DMS153 treated with DMSO at 0.1 percent for 48 hours (cell line): ENCODE data around the gene SLC14A1.

Experiments used
- DNase-seq: peaks from one replicate; lab custom pipeline; 2025; ENCODE audit not compliant: unreplicated experiment; lab: John Stamatoyannopoulos, UW

The SLC14A1 gene

DNA sequence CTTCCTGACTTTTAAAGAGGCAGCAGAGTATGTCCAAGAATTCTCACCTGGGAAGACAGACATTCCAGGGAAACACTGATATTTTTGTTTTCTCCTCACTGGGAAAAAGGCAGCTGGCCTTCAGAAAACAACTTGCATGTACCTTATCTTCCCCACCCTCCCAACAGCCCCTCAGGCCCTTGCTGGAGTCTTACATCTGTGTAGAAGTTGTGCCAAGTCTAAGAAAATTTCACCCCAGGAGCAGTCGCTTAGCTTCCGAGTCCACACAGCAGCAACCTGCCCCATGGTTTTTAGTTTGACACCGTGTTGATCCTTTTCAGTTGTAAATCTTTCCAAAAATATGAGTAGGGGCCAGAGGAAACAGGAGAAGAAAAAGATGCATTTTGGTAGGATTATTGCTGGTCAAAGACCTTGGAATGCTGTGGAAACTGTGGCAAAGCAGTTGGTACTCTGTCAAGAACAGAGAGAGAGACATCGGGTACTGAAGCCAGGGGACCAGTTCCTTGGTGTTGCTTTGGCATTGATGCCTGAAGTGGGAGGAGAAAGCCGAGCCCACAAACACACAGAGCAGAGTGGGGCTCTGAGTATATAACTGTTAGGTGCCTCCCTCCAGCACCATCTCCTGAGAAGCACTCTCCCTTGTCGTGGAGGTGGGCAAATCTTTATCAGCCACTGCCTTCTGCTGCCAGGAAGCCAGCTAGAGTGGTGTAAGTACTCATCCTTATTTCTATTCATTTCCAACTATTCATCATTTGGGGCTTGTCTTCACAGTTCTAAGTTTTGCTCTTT, at the start of gene SLC14A1:
Gene SLC14A1, plus strand, starts transcription at position 615 of the 789 bp plus-strand sequence. CDS start 6,140 bp downstream, outside the sequence.
- no peak for DNase-seq

DNA sequence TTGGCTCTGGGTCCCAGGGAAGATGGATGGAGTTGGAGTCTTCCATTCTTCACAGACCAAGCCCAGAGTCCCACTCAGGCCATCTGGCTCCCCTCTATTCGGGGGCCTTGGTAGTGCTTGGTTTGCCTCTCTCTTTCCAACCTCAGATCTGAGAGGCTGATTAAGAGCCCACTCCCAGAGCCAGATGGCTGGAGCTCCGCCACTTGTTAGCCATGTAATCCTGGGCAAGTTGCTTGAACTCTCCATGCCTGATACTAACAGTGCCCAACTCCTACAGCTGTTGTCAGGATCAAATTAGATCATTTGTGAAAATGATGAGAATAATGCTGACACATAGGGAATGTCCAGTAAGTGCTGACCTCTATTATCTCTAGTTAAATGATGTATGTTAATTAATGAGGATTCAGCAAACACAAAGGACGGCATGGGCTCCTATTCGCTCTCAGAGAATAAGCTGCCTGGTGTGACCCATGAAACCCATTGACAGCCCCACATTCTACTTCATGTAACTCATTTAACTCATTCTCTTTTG, 46.6 kb upstream of the SLC14A1 start:
- DNase-seq, result no peak

- DNase-seq, result no peak
Observed at GRCh38 chr18:45678441-45678840, 45.5 kb upstream of the SLC14A1 start.

DNA sequence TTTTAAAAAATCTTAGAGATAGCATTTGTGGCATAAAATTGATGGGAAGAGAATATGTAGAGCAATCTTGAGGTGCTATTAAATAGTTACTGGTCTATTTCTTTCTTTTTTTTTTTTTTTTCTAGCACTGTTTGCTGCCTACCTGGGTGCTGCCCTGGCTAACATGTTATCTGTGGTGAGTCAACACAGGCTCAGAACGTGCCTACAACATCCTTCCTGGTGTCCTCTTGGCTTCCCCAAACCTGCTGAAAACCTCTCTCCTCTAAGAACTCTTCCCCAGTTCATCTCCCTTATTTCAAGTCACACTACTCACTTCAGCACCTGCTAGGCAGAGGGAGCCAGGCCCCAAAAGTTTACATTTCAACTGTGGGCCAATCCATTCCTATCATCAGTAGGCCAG, 45.1 kb upstream of the SLC14A1 start:
- no peak for DNase-seq

- peak; percentile 4 for DNase-seq
Observed at GRCh38 chr18:45680066-45680690, 43.8 kb upstream of the SLC14A1 start.

- no peak for DNase-seq
Observed at GRCh38 chr18:45682181-45682580, 41.8 kb upstream of the SLC14A1 start.

GRCh38 chr18:45684341-45685115, 39.5 kb upstream of the SLC14A1 start:
- DNase-seq, result no peak

DNA sequence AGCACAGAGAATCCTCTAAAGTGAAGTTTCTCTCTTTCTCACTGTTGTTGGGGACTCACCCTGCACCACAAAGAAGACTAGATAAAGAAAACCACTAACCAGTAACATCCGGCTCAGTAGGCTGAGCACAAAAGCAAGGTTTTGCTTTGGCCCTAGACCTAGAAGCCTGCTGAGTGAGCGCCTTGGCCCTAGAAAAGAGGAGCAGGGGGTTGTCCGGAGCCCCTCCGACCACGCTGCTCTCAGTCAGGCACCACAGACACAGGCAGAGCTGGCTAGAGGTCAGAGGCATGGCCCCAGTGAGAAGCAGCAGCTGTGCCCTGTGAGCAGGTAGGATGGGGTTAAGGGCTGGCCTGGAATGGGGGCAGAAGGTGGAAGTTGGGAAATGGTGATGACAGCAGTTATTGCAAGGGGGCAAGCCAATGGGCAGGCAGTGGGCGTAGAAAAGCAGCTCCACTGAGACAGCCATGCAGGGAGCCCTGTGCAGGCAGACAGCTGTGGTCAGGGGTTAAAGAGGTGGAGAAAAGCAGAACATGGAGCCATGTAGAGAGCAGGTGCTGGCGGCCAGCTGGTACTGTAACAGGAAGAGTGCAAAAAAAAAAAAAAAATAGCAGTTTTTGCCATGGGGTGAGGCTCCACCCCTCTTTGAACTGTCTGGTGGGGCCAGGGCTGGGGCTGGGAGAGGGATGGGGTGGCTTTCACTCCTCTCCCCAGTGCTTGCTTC, 36.9 kb upstream of the SLC14A1 start:
- no peak for DNase-seq

GRCh38 chr18:45687621-45688020, 36.4 kb upstream of the SLC14A1 start:
- DNase-seq, result no peak

GRCh38 chr18:45688113-45688512, 35.9 kb upstream of the SLC14A1 start:
- no peak for DNase-seq

DNA sequence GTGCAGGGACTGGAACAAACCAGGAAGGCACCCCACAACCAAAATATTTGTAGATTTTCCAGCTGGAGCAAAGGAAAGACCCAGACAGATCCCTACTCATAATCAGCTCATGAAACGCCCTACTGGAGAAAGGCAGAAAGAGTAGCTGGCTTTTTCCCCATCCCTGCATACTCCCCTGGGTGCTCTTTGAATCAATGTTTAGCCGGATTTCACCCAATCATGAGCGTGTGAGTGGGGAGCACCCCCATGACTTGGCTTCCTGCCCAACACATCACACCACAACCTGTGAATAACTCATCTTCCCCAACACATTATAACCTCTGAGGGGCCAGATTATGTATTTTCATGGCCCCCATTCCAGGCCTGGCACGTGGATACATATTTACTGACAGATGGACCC, 35.1 kb upstream of the SLC14A1 start:
- no peak for DNase-seq

GRCh38 chr18:45689396-45689795, 34.6 kb upstream of the SLC14A1 start:
- DNase-seq, result no peak

DNA sequence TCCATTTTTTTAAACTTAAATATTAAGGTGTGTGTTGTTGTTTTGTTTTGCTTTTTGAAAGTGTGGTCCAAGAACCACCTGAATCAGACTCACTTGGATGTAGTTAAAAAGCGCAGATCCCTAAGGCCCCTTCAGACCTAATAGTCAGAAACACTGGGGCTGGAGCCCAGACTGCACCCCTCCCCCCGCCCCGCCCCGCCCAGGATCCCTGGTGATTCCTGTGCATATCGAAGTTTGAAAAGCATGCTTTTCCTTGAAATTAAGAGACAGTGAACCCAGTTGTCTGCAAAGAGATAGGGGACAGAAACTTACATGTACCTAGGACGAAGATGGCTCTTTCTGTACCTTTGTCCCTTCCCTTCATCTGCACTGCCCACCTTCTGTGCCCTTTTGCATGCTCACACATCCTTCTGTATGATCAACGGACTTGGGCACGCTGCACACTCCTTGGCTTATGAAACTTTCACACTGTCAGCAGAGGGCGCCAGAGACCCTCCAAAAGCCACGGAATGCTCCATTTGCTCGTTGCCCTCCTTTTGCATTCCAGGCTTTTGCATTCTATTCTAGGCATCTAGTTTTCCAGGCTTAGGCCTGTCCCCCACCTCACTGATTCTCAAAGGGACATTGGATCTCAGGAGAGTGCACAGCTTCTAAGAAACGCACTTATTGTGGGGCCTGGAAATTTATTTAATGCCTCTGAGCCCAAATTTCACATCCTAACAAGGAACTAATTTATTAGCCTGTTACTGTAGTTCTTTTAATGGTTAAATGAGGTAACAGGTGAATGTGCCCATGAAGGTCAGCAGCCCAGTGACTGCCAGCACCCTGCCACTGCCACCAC, 32.8 kb upstream of the SLC14A1 start:
- peak; percentile 65 for DNase-seq

GRCh38 chr18:45691816-45692179, 32.2 kb upstream of the SLC14A1 start:
- DNase-seq, result no peak

GRCh38 chr18:45702708-45703265, 21.2 kb upstream of the SLC14A1 start:
- no peak for DNase-seq

DNA sequence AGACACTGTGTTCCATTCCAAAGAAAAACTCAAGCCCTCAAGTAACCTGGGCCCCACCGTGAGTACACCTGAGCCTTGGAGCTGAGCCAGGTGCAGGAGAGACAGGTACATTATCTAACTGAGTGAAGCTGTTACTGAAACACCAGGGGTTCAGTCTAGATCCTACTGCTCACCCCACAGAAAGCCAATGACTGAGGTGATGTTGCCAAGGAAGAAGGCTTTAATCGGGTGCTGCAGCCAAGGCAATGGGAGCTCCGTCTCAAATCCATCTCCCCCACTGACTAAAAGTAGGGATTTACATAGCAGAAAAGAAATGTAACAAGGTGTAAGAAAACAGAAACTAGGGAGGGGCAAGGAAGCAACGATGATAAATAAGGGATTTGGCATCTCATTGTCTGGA, 15.2 kb upstream of the SLC14A1 start:
- DNase-seq, result no peak

DNA sequence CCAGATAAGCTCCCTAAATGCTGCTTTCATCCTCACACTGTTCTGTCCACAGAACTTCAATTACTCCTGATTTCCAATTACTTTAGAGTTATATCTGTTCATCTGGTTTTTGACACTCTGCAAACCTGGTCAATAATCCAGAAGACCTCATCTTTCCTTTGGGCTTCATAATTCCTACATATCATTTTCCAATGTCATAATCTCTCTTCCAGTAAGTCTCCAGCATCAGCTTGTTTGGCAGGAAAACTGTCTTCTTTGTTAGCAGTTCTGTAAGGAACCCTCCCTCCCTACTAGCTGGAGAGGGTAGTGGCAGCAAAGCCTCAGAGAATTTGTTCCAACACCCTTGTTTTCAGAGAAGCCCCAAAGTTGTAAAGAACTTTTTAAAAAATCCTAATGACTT, 11.9 kb upstream of the SLC14A1 start:
- no peak for DNase-seq

DNA sequence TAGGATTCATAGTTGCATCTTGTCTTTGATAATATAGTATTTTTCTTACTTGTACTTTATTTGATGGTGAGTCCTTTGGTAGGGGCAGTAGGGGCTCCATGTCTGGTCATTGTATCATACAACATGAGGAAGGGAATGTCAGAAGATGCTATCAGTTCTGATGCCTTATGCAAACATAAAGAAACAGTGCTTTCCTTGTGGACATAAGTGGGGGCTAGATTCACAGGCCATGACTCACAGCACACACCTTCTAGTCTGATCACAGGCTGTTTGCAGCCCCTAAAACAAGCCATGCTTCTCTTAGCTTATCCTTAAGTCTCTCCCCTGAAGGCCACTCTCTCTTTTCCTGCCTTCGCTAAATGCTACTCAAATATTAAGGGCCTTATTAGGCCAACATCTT, 10.7 kb upstream of the SLC14A1 start:
- no peak for DNase-seq

DNA sequence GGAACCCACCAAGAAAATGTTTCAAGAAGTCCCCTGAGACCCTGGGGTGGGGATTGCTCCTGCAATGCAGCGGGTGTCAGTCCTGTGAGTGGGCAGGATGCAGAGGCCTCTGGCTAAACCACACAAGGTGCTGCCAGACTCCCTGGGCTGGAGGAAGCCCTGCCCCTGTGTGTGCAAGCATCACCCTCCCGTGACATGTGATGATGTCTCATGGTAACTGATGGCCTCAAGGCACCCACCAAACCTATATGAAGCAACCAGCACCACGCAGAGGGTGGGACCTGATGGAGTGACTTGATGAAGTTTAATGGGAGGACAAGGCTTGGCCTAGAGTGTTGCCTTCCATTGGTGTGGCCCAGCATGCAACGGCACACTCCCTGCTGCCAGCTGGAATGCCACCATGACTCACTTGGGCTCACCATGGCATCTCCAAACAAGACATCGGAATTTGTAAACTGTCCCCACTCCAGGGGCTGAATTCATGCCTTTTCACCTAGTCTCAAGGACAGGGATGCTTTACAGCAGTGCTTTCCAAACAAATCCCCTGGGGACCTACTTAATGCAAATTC, 8.7 kb upstream of the SLC14A1 start:
- DNase-seq, result no peak

DNA sequence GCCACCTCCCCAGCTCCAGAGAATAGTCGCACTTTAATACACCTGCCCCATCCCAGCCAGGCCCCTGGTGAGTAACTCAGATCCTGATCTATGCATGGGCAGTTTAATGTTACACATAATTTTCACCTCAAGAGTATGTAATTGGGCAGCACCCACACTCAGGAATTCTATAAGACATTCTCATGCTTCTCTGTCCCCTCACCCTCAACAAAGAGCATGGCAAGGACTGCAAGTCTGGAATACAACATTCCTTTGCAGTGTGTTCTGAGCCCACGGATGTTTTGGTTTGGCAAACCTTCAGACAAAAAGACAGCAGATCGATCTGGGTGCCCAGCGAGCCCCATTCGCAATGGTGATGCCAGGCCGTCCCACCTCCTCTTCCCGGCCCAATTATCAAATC, 4.9 kb upstream of the SLC14A1 start:
- no peak for DNase-seq
